GM12873 (cell line): ENCODE measurements around the gene ITGAE.

Experiments
- TF ChIP-seq, protein P1 (sequence below): IDR thresholded peaks from 2 replicates; pipeline ENCODE4 v1.5.1; 2012; ENCODE audit warnings: low read depth, mild to moderate bottlenecking, moderate library complexity, low read length, control low read depth; ENCODE audit not compliant: insufficient read depth; ENCODE audit errors: missing control alignments

ITGAE gene

DNA sequence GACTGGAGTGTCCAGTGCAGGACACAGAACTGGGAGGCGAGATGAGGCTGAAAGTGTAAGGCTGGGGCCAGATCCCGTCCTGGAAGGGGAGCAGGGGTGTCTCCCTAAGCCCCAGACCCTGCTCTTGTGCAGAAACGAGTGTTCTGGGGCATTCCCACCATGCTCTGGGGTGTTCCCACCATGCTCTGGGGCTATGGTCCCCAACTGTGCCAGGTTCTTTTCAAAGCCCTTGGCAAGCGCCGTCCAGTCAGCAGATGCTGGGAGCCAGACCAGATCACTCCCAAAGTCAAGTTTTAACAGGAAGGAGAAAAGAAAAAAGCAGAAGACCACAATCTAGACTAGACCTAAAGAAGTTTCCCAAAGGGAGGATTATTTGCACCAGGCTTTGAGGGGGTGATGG lies 135.2 kb downstream of the ITGAE start:
- TF ChIP-seq, protein P1, sequence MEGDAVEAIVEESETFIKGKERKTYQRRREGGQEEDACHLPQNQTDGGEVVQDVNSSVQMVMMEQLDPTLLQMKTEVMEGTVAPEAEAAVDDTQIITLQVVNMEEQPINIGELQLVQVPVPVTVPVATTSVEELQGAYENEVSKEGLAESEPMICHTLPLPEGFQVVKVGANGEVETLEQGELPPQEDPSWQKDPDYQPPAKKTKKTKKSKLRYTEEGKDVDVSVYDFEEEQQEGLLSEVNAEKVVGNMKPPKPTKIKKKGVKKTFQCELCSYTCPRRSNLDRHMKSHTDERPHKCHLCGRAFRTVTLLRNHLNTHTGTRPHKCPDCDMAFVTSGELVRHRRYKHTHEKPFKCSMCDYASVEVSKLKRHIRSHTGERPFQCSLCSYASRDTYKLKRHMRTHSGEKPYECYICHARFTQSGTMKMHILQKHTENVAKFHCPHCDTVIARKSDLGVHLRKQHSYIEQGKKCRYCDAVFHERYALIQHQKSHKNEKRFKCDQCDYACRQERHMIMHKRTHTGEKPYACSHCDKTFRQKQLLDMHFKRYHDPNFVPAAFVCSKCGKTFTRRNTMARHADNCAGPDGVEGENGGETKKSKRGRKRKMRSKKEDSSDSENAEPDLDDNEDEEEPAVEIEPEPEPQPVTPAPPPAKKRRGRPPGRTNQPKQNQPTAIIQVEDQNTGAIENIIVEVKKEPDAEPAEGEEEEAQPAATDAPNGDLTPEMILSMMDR: no peak
